Esophagus squamous epithelium (tissue), 5 donors: Measurements from ENCODE around the gene ACSL4. TPM values are rescaled to one million over a fixed set of nuclear protein-coding genes. Genes with fewer than 3 reads are reported as not detected.
"Not testable (repeated sequence)": the region's sequence is repeated elsewhere in the genome, so short reads cannot be mapped to it uniquely, and the experiment has no call there.

Experiments
- DNase-seq: peaks from one replicate; lab custom pipeline; 2025; lab: John Stamatoyannopoulos, UW
- H3K27ac ChIP-seq, 4 donors: fragments of 200-600 bp; sonication (generic); one replicate each; pipeline ENCODE4 v1.5.1; 2016 to 2019; ENCODE audit warnings: mild to moderate bottlenecking in 1 of 4
- H3K27me3 ChIP-seq, 4 donors: fragments of 200-600 bp; sonication (generic); 1 replicate in 3 of 4; 2 replicates in 1 of 4; pipeline versions ENCODE4 v1.5.1 to v1.6.0; 2017 to 2021; ENCODE audit warnings: antibody characterized with exemption in 1 of 4
- H3K36me3 ChIP-seq, 3 donors: fragments of 200-600 bp; sonication (generic); one replicate each; pipeline ENCODE4 v1.5.1; 2016 to 2019
- H3K4me1 ChIP-seq, 3 donors: fragments of 200-600 bp; sonication (generic); one replicate each; pipeline ENCODE4 v1.5.1; 2017 to 2019
- H3K4me3 ChIP-seq, 4 donors: fragments of 200-600 bp; sonication (generic); 1 replicate in 3 of 4; 2 replicates in 1 of 4; pipeline ENCODE4 v1.5.1; 2016 to 2019; ENCODE audit warnings: mild to moderate bottlenecking in 2 of 4, moderate library complexity in 1 of 4
- H3K9me3 ChIP-seq, 3 donors: fragments of 200-600 bp; sonication (generic); one replicate each; pipeline ENCODE4 v1.5.1; 2016 to 2019
- CTCF ChIP-seq, 6 experiments: fragments of 450-650 bp in 4 of 6; fragments of 200-600 bp in 2 of 6; sonication (generic) in 2 of 6; IDR thresholded peaks; one replicate each; pipeline ENCODE4 v1.5.1; 2016 to 2019; ENCODE audit warnings: antibody characterized with exemption in 6 of 6, mild to moderate bottlenecking in 4 of 6, moderate library complexity in 4 of 6
- POLR2A ChIP-seq, 4 donors: fragments of 450-650 bp; IDR thresholded peaks; one replicate each; pipeline ENCODE4 v1.6.1; 2017; ENCODE audit warnings: antibody characterized with exemption in 4 of 4, mild to moderate bottlenecking in 4 of 4, moderate library complexity in 3 of 4
- WGBS, 2 donors: methylation state at CpG; one replicate each; pipeline ENCODE4 v1.1.5; 2018; 5-methylcytosine and 5-hydroxymethylcytosine counted together
- intact Hi-C: fragments of 100-400 bp; cut with DNase I; formaldehyde crosslinking; loops from one replicate; pipeline ENCODE4 v1.15.0; 2022
- total RNA-seq, 4 donors: library from RNA; depleted of rRNA; stranded (reverse); fragments of >200 nt; gene quantifications; one replicate each; pipeline ENCODE4 v1.1.0, GENCODE V29; 2016
- donor health status: DM: yes; HTN: yes; CAD: no.

ACSL4 gene
- total RNA-seq, 4 donors from 2014 or later = 11.6 to 48.1 (median 33.4) TPM

- intact Hi-C loops = no loop called here
- H3K27me3 ChIP-seq = no peaks in the 10 kb centered on the region
- peaks cover 0 to 10% (median 0%) of the 10 kb centered on the region in 3 donors for H3K4me1 ChIP-seq
- no peaks in the 10 kb centered on the region for H3K9me3 ChIP-seq
- H3K27ac ChIP-seq = no peak overlapping the region
- WGBS, 2 donors = 59 to 80% methylated on average over 4 of the region's 4 CpGs
- H3K36me3 ChIP-seq = no peaks in the 10 kb centered on the region
- H3K4me3 ChIP-seq = no peak overlapping the region
- no peak for DNase-seq
- TF ChIP-seq CTCF (IDR thresholded peaks at IDR 0.05) = no peak
Observed at GRCh38 chrX:109742722-109743121, 9.7 kb upstream of the ACSL4 start.

GRCh38 chrX:109740896-109741295, 7.8 kb upstream of the ACSL4 start:
- H3K27ac ChIP-seq = peak overlapping the region in 1 of 4 donors; percentile 21
- intact Hi-C loops, H3K27me3 ChIP-seq, H3K4me3 ChIP-seq, H3K9me3 ChIP-seq, DNase-seq, H3K36me3 ChIP-seq: not testable (repeated sequence)
- H3K4me1 ChIP-seq = peaks cover 0 to 10% (median 0%) of the 10 kb centered on the region in 3 donors
- 62 to 70% methylated on average over 3 to 11 of the region's 11 CpGs for WGBS, 2 donors

GRCh38 chrX:109740433-109740809, 7.4 kb upstream of the ACSL4 start:
- peaks cover 0 to 10% (median 0%) of the 10 kb centered on the region in 3 donors for H3K4me1 ChIP-seq
- peak overlapping the region in 1 of 4 donors; percentile 21 for H3K27ac ChIP-seq
- intact Hi-C loops = no loop called here
- no peaks in the 10 kb centered on the region for H3K9me3 ChIP-seq
- no peaks in the 10 kb centered on the region for H3K27me3 ChIP-seq
- no peak overlapping the region for H3K4me3 ChIP-seq
- no peaks in the 10 kb centered on the region for H3K36me3 ChIP-seq
- DNase-seq = no peak
- no peak for TF ChIP-seq CTCF (IDR thresholded peaks at IDR 0.05)
- no peak for TF ChIP-seq POLR2A (IDR thresholded peaks at IDR 0.05)

- H3K36me3 ChIP-seq = no peaks in the 10 kb centered on the region
- WGBS, 2 donors = 28 to 42% methylated on average over 6 of the region's 6 CpGs
- DNase-seq = no peak
- H3K4me1 ChIP-seq = peaks cover 0 to 10% (median 0%) of the 10 kb centered on the region in 3 donors
- H3K27ac ChIP-seq = peak overlapping the region in 2 of 4 donors; percentile 18 to 48
- H3K27me3 ChIP-seq = no peaks in the 10 kb centered on the region
- no peak overlapping the region for H3K4me3 ChIP-seq
- no peaks in the 10 kb centered on the region for H3K9me3 ChIP-seq
- intact Hi-C loops = no loop called here
- TF ChIP-seq POLR2A (IDR thresholded peaks at IDR 0.05) (no peak), CTCF (IDR thresholded peaks at IDR 0.05) (no peak)
Observed at GRCh38 chrX:109739625-109740432, 6.8 kb upstream of the ACSL4 start.

GRCh38 chrX:109735202-109735744, 2.2 kb upstream of the ACSL4 start:
- Histone ChIP-seq H3K36me3 (no peaks in the 10 kb centered on the region), H3K27ac (peak overlapping the region in 2 of 4 donors; percentile 11 to 91), H3K9me3 (no peaks in the 10 kb centered on the region), H3K4me3 (no peak overlapping the region), H3K27me3 (no peaks in the 10 kb centered on the region), H3K4me1 (peaks cover 0 to 32% (median 0%) of the 10 kb centered on the region in 3 donors)
- no peak for TF ChIP-seq CTCF (IDR thresholded peaks at IDR 0.05)
- TF ChIP-seq POLR2A (IDR thresholded peaks at IDR 0.05) = no peak
- 25 to 43% methylated on average over 4 to 5 of the region's 5 CpGs for WGBS, 2 donors
- DNase-seq = no peak
- intact Hi-C loops = no loop called here
